GM12801 (cell line): Measurements from ENCODE around the gene U2SURP.

ENCODE experiments used
- CTCF ChIP-seq: IDR thresholded peaks from one replicate; pipeline ENCODE4 v1.5.1; 2011; ENCODE audit warnings: control low read depth; ENCODE audit not compliant: insufficient read length; ENCODE audit errors: extremely low read depth

Gene U2SURP

GRCh38 chr3:142971431-142971830 is 29.9 kb upstream of the U2SURP start:
- no peak for TF ChIP-seq CTCF

- TF ChIP-seq CTCF, result no peak
These were observed 29.1 kb upstream of the U2SURP start for GRCh38 chr3:142972092-142972753.

- TF ChIP-seq CTCF, result no peak
These were observed 28.0 kb upstream of the U2SURP start for GRCh38 chr3:142973217-142974009.

GRCh38 chr3:142975316-142975995 is 25.9 kb upstream of the U2SURP start:
- no peak for TF ChIP-seq CTCF

- no peak for TF ChIP-seq CTCF
These were observed 24.6 kb upstream of the U2SURP start for GRCh38 chr3:142976621-142977398.

GRCh38 chr3:142977399-142977728 is 24.0 kb upstream of the U2SURP start:
- TF ChIP-seq CTCF, result no peak

- TF ChIP-seq CTCF, result no peak
These were observed 20.3 kb upstream of the U2SURP start for GRCh38 chr3:142981108-142981507.
